ENCODE data around the gene GSPT1.

The GSPT1 gene

DNA sequence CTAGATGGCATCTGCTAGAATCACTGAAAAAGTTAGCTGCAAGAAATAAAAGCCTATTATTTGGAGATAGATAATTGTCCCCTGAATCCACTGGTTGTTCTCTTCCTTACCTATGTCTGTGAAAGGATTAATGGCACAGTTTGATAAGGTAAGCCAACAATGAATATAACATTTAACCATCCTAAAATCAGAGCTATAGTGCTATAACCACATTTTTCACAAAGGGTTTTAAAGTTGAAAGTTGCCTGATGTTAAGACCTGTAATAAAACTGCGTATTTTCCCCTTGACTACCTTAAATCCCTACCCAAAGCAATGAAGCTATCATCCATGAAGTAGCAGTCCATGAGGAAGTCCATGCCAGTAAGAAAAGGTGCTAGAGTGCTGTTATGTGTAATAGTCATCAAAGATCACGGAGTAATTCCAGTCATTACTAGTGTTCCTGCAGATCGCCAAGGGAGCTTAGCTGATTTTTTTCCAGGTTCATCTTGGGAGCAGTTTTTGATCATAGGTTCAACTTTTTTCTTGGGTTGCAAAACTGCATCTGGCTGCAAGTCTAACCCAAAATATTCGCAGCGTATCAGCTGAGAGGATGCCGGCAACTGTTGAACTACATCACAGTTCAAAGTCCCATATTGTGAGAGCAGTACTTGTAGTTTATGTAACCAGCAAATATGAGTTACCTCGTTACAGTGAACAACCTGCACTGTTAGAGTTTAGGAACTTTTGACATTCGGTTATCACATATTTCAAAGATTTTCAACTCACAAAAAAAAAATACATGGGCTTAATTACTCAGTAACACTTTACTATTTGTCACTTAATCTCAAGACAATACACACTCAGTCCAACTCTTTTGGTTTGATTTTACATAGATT lies 46.2 kb downstream of the GSPT1 start:
- no peaks in the 10 kb centered on the region; the same call in 1 of the 2 replicates for H3K79me2 ChIP-seq (ENCODE audit: insufficient read depth, low read depth)
- no peak overlapping the region for H3K4me3 ChIP-seq (IDR thresholded peaks at IDR 0.05; ENCODE audit: insufficient read depth, low read depth, low read length)
- peaks cover 21% of the 10 kb centered on the region; the same call in 1 of the 2 replicates for H3K36me3 ChIP-seq (ENCODE audit: insufficient read depth)

DNA sequence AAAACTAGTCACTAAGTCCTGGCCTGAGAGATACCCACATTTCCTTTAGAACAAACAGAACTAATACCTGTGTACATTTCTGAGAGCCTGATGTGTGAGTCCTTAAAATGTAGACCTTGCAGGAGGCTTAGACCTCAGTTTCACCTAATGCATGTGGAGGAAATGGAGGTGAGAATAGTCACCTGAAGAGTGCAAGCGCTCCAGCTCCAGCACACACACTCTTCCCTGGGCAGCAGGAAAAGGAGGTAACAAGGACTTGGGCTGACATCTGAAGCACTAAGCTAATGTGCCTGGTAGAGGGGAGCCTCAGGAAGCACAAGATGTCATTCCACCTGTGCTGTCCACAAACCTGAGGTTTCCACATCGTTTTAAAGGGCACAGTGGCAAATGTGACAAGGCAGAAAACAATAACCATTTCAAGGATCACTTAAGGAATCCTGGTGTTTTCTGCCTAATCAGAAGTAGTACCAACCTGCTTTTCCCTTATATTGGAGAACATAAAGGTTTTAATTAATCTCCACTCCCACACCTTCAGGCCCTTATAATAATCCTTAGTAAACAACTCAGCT lies 47.3 kb downstream of the GSPT1 start:
- H3K27ac ChIP-seq: no peak overlapping the region
- H3K36me3 ChIP-seq (ENCODE audit: insufficient read depth): peaks cover 13% of the 10 kb centered on the region; the same call in 1 of the 2 replicates
- H3K79me2 ChIP-seq (ENCODE audit: insufficient read depth, low read depth): no peaks in the 10 kb centered on the region; the same call in 1 of the 2 replicates
- no peak overlapping the region for H3K4me2 ChIP-seq
- no peak overlapping the region for H3K4me3 ChIP-seq (IDR thresholded peaks at IDR 0.05; ENCODE audit: insufficient read depth, low read depth, low read length)
- peaks cover 5% of the 10 kb centered on the region; the same call in 1 of the 2 replicates for H4K20me1 ChIP-seq (ENCODE audit: insufficient read depth)
- H3K27me3 ChIP-seq (ENCODE audit: insufficient read depth, low read depth): no peaks in the 10 kb centered on the region
- H3K9ac ChIP-seq: no peak overlapping the region
- TF ChIP-seq, protein P1, sequence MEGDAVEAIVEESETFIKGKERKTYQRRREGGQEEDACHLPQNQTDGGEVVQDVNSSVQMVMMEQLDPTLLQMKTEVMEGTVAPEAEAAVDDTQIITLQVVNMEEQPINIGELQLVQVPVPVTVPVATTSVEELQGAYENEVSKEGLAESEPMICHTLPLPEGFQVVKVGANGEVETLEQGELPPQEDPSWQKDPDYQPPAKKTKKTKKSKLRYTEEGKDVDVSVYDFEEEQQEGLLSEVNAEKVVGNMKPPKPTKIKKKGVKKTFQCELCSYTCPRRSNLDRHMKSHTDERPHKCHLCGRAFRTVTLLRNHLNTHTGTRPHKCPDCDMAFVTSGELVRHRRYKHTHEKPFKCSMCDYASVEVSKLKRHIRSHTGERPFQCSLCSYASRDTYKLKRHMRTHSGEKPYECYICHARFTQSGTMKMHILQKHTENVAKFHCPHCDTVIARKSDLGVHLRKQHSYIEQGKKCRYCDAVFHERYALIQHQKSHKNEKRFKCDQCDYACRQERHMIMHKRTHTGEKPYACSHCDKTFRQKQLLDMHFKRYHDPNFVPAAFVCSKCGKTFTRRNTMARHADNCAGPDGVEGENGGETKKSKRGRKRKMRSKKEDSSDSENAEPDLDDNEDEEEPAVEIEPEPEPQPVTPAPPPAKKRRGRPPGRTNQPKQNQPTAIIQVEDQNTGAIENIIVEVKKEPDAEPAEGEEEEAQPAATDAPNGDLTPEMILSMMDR (conservative IDR thresholded peaks at IDR 0.05; ENCODE audit: low read depth, low read length): no peak
- H2AFZ ChIP-seq (ENCODE audit: low read depth): no peak overlapping the region
- peaks cover 4% of the 10 kb centered on the region for H3K4me1 ChIP-seq (ENCODE audit: low read depth, poor library complexity, severe bottlenecking)

More for the DNA sequence above, 46.2 kb downstream of the GSPT1 start:
- Histone ChIP-seq H3K9ac (no peak overlapping the region), H4K20me1 (ENCODE audit: insufficient read depth) (peaks cover 5% of the 10 kb centered on the region; the same call in 1 of the 2 replicates), H3K27ac (no peak overlapping the region), H3K27me3 (ENCODE audit: insufficient read depth, low read depth) (no peaks in the 10 kb centered on the region), H3K4me2 (no peak overlapping the region), H2AFZ (ENCODE audit: low read depth) (no peak overlapping the region), H3K4me1 (ENCODE audit: low read depth, poor library complexity, severe bottlenecking) (peaks cover 4% of the 10 kb centered on the region)
- TF ChIP-seq, protein P1 (conservative IDR thresholded peaks at IDR 0.05; ENCODE audit: low read depth, low read length): no peak

DNA sequence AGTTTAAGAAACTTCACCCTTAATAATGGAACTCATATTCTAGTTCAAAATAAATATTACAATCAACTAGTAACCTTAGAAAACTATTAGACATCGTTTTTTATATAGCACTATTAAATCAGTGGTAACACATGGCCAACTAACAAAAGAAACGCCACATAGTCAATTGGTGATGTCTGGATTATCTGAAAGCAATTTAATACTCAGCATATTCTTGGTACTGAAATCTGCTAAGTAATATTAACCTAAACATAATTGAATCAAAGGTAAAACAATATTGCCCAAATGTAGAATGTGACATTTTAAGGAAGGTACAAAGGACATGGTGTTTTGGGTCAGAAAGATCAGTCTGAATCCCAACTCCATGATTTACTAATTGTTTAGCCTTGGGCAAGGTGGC lies 53.3 kb downstream of the GSPT1 start:
- H4K20me1 ChIP-seq (ENCODE audit: insufficient read depth): no peaks in the 10 kb centered on the region
- no peak overlapping the region for H3K27ac ChIP-seq
- H3K4me3 ChIP-seq (IDR thresholded peaks at IDR 0.05; ENCODE audit: insufficient read depth, low read depth, low read length): no peak overlapping the region
- H3K79me2 ChIP-seq (ENCODE audit: insufficient read depth, low read depth): peaks cover 24% of the 10 kb centered on the region; the same call in 1 of the 2 replicates
- H3K27me3 ChIP-seq (ENCODE audit: insufficient read depth, low read depth): no peaks in the 10 kb centered on the region
- TF ChIP-seq, protein P1 (conservative IDR thresholded peaks at IDR 0.05; ENCODE audit: low read depth, low read length): no peak
- no peak overlapping the region for H3K4me2 ChIP-seq
- H3K4me1 ChIP-seq (ENCODE audit: low read depth, poor library complexity, severe bottlenecking): no peaks in the 10 kb centered on the region
- H3K9ac ChIP-seq: no peak overlapping the region
- H3K36me3 ChIP-seq (ENCODE audit: insufficient read depth): no peaks in the 10 kb centered on the region
- no peak overlapping the region for H2AFZ ChIP-seq (ENCODE audit: low read depth)

DNA sequence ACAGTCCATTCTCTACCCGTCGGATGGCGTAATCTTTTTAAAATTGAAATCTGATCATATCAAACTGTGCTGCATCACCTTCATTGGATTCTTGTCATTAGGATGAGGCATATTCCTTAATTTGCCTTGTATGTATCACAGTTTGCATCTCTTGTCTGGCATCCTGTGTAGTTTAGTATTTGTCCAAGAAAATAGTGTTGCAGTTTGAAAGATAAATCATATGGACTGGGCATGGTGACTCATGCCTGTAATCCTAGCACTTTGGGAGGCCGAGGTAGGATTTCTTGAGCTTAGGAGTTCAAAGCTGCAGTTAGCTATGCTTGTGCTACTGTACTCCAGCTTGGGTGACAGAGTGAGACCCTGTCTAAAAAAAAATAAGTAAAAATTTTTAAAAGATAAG lies 58.6 kb downstream of the GSPT1 start:
- no peak overlapping the region for H2AFZ ChIP-seq (ENCODE audit: low read depth)
- H3K27me3 ChIP-seq (ENCODE audit: insufficient read depth, low read depth): no peaks in the 10 kb centered on the region
- H4K20me1 ChIP-seq (ENCODE audit: insufficient read depth): 0 out of 2 replicates have a peak, but pooled peaks cover 3% of the 10 kb centered on the region
- H3K4me1 ChIP-seq (ENCODE audit: low read depth, poor library complexity, severe bottlenecking): peaks cover 8% of the 10 kb centered on the region
- no peak overlapping the region for H3K9ac ChIP-seq
- H3K36me3 ChIP-seq (ENCODE audit: insufficient read depth): no peaks in the 10 kb centered on the region
- TF ChIP-seq, protein P1 (conservative IDR thresholded peaks at IDR 0.05; ENCODE audit: low read depth, low read length): no peak
- H3K79me2 ChIP-seq (ENCODE audit: insufficient read depth, low read depth): peaks cover 71% of the 10 kb centered on the region
- no peak overlapping the region for H3K4me2 ChIP-seq
- H3K27ac ChIP-seq: no peak overlapping the region
- no peak overlapping the region for H3K4me3 ChIP-seq (IDR thresholded peaks at IDR 0.05; ENCODE audit: insufficient read depth, low read depth, low read length)
